Left renal pelvis (tissue), 4 donors: ENCODE results near the gene RAB40A. TPM values are rescaled to one million over a fixed set of nuclear protein-coding genes. Genes with fewer than 3 reads are reported as not detected.
A peak's percentile ranks its signal among the peaks of the same experiment; 100 is the strongest.
"Not testable (repeated sequence)": the region's sequence is repeated elsewhere in the genome, so short reads cannot be mapped to it uniquely, and the experiment has no call there.

Experiments used
- DNase-seq, 4 donors: peaks; one replicate each; pipeline ENCODE4 v3.0.0-alpha.2; 2013; ENCODE audit warnings: low read depth in 4 of 4, low spot score in 3 of 4
- polyA plus RNA-seq, 4 donors: library from polyadenylated mRNA; unstranded; fragments of 120-200 nt; gene quantifications; one replicate each; pipeline ENCODE4 v1.2.1, GENCODE V29; 2013; ENCODE audit not compliant: insufficient read length in 4 of 4

RAB40A gene
- polyA plus RNA-seq, 4 donors, result 2.1 to 4.1 (median 2.6) TPM

GRCh38 chrX:103524747-103525146 is 5.5 kb upstream of the RAB40A start:
- no peak for DNase-seq

DNA sequence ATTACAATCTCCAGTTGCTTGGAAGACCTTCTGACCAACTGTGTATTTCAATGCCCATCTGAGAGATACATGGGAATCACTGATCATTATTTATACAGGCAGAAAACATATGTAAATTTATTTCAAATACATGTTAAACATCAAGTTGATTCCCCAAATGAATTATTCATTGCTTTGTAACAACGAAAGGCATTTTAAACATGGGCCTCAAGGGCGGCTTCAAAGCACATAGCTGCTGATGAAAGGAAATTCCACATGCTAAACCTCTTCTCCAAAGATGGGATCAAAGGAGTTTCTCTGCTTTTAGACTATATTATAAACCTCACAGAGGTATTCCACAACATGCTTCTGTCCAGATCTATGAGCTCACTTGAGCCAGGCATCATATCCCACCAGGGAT is 4.3 kb upstream of the RAB40A start:
- DNase-seq, result no peak

- DNase-seq, result no peak
Measured at GRCh38 chrX:103520386-103520785, 1.1 kb upstream of the RAB40A start.

DNA sequence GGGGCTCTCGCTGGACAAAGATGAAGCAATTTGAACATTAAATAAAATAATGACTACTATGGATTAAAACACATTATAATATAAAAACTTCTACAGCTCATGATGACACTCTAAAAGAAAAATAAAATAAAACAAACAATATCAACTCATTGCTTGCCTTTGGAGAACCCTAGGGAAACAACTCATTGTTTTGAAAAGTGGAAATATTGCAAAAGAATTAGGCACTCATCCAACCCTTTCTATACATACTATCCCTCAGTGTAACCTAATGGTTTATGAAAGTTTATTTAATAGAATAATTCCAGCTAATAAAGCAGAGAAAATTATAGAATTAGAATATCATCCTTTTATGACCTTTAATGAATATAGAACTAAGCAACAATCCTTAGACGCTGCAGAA is 718 bp downstream of the RAB40A start:
- no peak for DNase-seq

- DNase-seq, result no peak
Measured at GRCh38 chrX:103517246-103517645, 2.0 kb downstream of the RAB40A start.

- DNase-seq, result no peak
Measured at GRCh38 chrX:103513476-103514108, 5.7 kb downstream of the RAB40A start.

DNA sequence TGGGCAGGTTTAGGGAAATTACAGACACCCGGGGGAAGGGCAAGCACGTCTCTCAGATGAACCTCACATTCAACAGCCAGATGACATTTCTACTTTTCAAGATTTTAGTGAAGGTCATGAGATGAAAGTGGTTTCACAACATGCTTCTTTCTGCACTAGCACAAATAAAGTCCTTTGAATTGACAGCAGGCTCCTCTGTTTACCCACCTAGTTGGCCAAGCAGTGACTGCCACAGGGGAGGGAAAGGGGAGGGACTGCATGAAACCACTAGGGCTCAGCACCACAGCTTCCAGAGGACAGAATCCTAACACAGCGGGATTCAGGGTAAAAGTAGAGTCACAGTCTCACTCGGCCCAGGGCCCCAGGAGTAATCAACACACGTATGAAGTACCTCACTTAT is 6.2 kb downstream of the RAB40A start:
- DNase-seq, result no peak

DNA sequence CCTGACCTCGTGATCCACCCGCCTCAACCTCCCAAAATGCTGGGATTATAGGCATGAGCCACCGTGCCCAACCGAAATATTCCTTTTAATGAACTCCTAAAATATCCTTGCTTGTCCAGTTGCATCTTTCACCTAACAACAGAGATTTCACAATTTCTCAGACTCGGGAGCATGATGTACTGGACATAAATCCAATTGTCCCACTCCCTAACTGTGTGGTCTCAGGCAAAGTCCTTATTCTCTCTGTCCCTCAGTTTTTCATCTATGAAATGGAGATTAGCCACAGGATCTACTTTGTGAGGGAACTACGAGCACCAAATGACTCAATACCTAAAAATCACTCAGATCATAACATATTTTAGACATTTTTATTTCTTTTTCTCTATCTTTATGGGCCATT is 9.3 kb downstream of the RAB40A start:
- no peak for DNase-seq

- DNase-seq, result no peak
Measured at GRCh38 chrX:103503853-103504207, 15.5 kb downstream of the RAB40A start.

DNA sequence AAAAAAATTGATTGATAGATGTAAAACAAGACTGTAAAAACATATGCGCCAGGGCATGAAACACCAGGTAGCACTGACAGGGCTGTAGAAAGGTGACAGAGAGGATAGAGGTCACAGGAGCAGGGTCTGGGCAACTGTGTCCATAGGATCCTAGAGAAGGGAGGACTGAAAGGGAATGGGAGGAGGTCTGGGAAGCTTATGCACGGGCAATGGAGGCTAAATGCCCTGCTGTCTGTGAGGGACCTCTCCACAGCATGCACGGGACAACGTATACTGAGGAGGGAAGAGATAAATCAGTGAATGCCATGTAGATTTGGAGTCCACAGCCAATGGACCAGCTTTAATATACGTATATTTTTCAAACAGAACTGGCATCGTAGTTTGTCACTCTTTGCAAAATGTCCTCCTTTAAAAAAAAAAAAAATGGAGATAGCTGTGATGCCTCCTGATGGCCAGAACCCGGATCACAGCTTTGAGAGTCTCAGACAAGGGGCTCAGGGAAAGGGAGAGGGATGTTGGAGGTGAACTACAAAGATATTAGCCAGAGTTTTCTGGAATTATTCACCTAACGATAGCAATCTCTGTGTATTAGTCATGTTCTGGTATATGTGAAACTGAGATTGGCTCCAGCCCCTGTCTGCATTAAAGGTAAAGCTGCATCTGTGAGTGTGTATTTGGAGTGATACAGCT is 16.0 kb downstream of the RAB40A start:
- no peak for DNase-seq

GRCh38 chrX:103498786-103499185 is 20.5 kb downstream of the RAB40A start:
- DNase-seq, result no peak

GRCh38 chrX:103495786-103496185 is 23.5 kb downstream of the RAB40A start:
- DNase-seq, result no peak

DNA sequence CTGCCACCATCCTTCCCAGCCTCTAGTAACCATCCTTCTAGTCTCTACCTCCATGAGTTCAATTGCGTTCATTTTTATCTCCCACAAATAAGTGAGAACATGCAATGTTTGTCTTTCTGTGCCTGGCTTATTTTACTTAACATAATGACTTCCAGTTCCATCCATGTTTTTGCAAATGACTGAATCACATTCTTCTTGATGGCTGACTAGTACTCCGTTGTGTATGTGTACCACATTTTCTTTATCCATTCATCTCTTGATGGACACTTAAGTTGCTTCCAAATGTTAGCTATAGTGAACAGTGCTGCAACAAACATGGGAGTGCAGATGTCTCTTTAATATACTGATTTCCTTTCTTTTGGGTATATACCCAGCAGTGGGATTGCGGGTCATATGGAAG is 25.7 kb downstream of the RAB40A start:
- DNase-seq, result not testable (repeated sequence)

- peak in 2 of 4 donors; percentile 5 to 11 for DNase-seq
Measured at GRCh38 chrX:103489733-103490132, 29.6 kb downstream of the RAB40A start.

DNA sequence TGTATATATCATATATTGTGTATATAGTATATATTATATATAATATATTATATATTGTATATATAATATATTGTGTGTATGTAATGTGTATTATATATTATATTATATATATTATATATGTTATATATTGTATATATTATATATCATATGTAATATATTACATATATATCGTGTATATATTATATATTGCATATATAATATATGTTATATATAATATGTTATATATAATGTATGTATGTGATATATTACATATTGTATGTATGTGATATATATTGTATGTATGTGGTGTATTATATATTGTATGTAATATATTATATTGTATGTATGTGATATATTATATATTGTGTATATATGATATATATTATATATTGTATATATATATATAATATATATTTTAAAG is 30.5 kb downstream of the RAB40A start:
- DNase-seq, result no peak

GRCh38 chrX:103488332-103488731 is 31.0 kb downstream of the RAB40A start:
- no peak for DNase-seq

GRCh38 chrX:103483720-103484119 is 35.6 kb downstream of the RAB40A start:
- no peak for DNase-seq

- no peak for DNase-seq
Measured at GRCh38 chrX:103480526-103480925, 38.8 kb downstream of the RAB40A start.

DNA sequence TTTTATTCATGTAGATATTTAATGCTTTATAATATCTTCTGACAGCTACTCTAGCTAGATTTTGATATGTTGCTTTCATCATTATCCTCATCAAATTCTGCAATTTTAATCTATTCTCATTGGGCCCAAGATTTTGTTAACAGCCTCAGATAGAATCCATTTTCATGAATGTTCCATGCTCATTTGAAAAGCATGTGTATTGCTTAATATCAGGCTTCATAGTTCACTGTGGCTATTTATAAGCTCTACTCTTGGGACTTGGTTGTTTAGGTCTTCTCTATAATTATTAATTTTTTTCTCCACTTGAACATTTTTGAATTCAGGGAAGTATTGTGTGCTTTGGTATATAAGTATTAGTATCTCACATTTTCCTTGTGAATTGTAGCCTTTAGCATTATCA is 41.8 kb downstream of the RAB40A start:
- no peak for DNase-seq

- no peak for DNase-seq
Measured at GRCh38 chrX:103475381-103475780, 43.9 kb downstream of the RAB40A start.

GRCh38 chrX:103469977-103470376 is 49.3 kb downstream of the RAB40A start:
- DNase-seq, result not testable (repeated sequence)

DNA sequence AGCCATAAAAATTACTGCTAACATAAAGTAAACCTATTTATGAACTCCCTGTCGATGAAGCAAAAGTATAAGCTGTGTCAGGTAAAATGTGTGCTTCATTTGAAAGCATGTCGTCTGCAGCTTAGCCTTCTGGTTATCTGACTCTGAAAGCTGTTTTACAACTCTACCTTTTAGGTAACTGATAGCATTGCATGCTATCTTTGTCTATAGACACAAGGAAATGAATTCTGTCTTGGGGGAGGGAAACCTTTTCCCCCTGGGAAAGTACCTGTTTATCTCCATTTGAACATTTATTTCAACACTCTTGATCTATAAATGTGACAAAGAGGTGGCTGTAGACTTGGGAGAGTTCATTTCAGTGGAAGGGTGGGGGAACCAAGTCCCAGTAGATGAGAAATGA is 51.4 kb downstream of the RAB40A start:
- DNase-seq, result no peak

DNA sequence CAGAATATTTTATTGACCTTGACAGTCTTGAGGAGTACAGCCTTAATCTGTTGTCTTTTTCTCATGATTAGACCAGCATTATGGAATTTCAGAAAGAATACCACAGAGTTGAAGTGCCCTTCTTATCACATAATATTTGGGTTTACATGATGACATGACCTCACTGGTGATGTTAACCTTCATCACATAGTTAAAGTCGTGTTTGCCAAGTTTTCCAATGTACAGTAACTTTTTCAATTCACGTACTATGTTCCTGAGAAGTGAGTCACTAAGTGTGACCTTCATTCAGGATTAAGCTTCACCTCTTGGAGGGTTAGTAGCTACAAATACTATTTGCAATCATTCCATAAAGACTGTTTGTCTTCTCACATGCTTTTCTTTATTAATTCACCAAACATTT is 52.1 kb downstream of the RAB40A start:
- no peak for DNase-seq
